Adipose tissue (tissue), 3 donors: ENCODE data around the gene CUEDC2. TPM values are rescaled to one million over a fixed set of nuclear protein-coding genes. Genes with fewer than 3 reads are reported as not detected.

ENCODE experiments used
- H3K27ac ChIP-seq: one replicate; pipeline ENCODE4 v1.5.1; 2013; ENCODE audit warnings: low read depth, low read length
- WGBS, 3 donors: extraction: QIAGEN DNeasy Blood & Tissue Kit; methylation state at CpG; one replicate each; pipeline ENCODE4 v1.1.7; 2013; 5-methylcytosine and 5-hydroxymethylcytosine counted together
- polyA plus RNA-seq, 3 donors: library from polyadenylated mRNA; stranded (reverse); fragments of 200-250 nt; gene quantifications; one replicate each; pipeline ENCODE4 v1.2.3, GENCODE V29; 2013
- donor health status: healthy with polysubstance abuse.
- donor health status: Bipolar disorder and iron deficiency.
- donor health status: healthy.

Gene CUEDC2
- polyA plus RNA-seq, 3 donors, result 37.6 to 61.4 (median 59.0) TPM

GRCh38 chr10:102389894-102390293, 42.5 kb downstream of the CUEDC2 start:
- 83 to 95% (median 89%) methylated on average over 3 of the region's 3 CpGs for WGBS, 3 donors
- no peak overlapping the region for H3K27ac ChIP-seq

DNA sequence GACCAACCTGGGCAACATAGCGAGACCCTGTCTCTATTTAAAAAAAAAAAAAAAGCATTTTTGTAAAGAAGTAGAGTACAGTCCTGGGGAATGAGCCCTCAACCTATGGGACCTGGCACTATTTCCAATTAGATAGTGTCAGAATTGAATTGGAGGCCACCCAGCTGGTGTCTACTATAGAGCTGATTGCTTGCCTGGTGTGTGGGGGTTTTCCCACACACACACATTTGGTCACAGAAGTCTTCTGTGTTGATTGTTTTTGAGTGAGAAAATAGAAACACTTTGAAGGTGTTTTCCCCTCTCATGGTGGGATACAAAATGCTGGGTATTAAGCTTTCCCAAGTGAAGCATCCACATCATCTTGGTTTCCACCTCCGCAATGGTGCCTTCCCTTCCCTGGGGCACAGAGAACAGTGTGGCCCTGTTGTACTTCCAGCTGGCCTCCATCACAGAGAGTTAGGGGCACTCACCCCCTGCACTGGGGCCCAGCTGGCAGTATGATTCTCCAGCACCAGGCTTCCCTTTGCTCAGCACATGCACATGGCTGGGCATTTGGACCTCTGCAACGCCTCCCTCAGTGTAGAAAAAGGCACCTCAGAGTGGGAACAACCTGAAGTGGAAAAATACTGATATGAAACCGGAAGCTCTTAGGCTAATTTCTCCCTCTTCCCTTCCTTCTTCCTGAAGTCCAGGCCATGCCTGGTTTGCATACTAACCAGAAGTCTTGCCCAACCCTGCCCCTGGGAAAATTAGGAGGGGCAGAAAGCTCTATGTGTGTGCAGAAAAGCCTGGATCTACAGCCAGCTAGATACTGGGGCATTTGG, 47.6 kb downstream of the CUEDC2 start:
- no peak overlapping the region for H3K27ac ChIP-seq
- WGBS, 3 donors, result 61 to 70% (median 62%) methylated on average over 4 of the region's 4 CpGs

DNA sequence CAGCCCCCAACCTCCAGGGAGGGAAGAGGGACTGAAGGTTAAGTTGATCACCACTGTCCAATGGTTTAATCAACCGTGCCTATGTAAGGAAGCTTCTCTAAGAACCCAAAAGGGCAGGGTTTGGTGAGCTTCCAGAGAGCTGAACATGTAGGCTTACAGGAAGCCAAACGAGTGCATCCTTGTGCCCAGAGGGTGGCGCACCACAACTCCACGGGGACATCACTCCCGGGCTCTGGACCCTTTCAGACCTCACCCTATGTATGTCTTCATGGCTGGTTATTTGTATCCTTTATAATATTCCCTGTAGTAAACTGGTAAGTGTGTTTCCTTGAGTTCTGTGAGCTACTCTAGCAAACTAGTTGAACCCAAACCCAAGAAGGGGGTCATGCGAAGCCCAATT, 48.3 kb downstream of the CUEDC2 start:
- 42 to 56% (median 47%) methylated on average over 6 of the region's 6 CpGs for WGBS, 3 donors

GRCh38 chr10:102382871-102383270, 49.5 kb downstream of the CUEDC2 start:
- H3K27ac ChIP-seq, result no peak overlapping the region
- 92 to 97% (median 95%) methylated on average over 8 of the region's 8 CpGs for WGBS, 3 donors

More for the DNA sequence above, 48.3 kb downstream of the CUEDC2 start:
- H3K27ac ChIP-seq, result no peak overlapping the region

- no peak overlapping the region for H3K27ac ChIP-seq
- WGBS, 3 donors, result 84 to 88% (median 88%) methylated on average over 9 of the region's 9 CpGs
Measured at GRCh38 chr10:102381983-102382382, 50.4 kb downstream of the CUEDC2 start.

- H3K27ac ChIP-seq, result no peak overlapping the region
- WGBS, 3 donors, result 94 to 97% (median 96%) methylated on average over 6 of the region's 6 CpGs
Measured at GRCh38 chr10:102379383-102379782, 53.0 kb downstream of the CUEDC2 start.

DNA sequence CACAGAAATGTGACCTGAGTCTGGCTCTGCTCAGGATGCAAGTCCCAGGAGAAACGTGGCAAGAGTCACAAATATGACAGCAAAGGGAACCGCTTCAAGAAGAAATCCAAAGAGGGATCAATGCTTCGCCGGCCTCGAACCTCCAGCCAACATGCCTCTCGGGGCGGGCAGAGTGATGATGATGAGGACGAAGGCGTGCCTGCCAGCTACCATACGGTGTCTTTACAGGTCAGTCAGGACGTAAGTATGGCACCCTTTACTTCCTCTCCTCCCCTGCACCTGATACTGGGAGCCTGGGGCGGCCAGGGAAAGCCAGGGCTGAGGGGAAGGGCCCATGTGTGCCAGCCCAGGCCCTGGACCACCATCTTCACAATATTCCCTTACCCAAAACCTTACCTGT, 55.5 kb downstream of the CUEDC2 start:
- 91 to 95% (median 94%) methylated on average over 12 of the region's 12 CpGs for WGBS, 3 donors

GRCh38 chr10:102375867-102376266, 56.5 kb downstream of the CUEDC2 start:
- 85 to 91% (median 90%) methylated on average over 2 of the region's 2 CpGs for WGBS, 3 donors
- H3K27ac ChIP-seq, result no peak overlapping the region

More for the DNA sequence above, 55.5 kb downstream of the CUEDC2 start:
- H3K27ac ChIP-seq, result no peak overlapping the region

GRCh38 chr10:102375250-102375649, 57.1 kb downstream of the CUEDC2 start:
- H3K27ac ChIP-seq, result no peak overlapping the region
- WGBS, 3 donors, result 74 to 93% (median 92%) methylated on average over 7 of the region's 7 CpGs

Other genes with a start within 250 kb of the CUEDC2 start
- gene ELOVL3, start 206.3 kb downstream of the CUEDC2 start, polyA plus RNA-seq, result 10 to 100 TPM in 1 of 3 donors, 1 to 10 TPM in 2; 1.0 to 12.2 (median 1.5) TPM
- gene PITX3, start 191.1 kb downstream of the CUEDC2 start, polyA plus RNA-seq, result under 1 TPM in 1 of 3 donors, not detected in 2; 0.36 TPM
- gene GBF1, start 187.0 kb downstream of the CUEDC2 start, polyA plus RNA-seq, result 10 to 100 TPM in 2 of 3 donors, 1 to 10 TPM in 1; 9.5 to 14.6 (median 12.3) TPM
- gene NFKB2, start 36.9 kb downstream of the CUEDC2 start, polyA plus RNA-seq, result 10 to 100 TPM; 16.1 to 64.8 (median 18.8) TPM
- 1 to 10 TPM in 2 of 3 donors, under 1 TPM in 1; 0.83 to 2.7 (median 1.2) TPM for gene PSD, start 13.8 kb downstream of the CUEDC2 start, polyA plus RNA-seq
- gene FBXL15, start 11.7 kb downstream of the CUEDC2 start, polyA plus RNA-seq, result 10 to 100 TPM in 2 of 3 donors, 1 to 10 TPM in 1; 8.9 to 19.5 (median 18.3) TPM
- under 1 TPM in 2 of 3 donors, not detected in 1; 0.06 to 0.44 TPM for gene C10orf95, start 19.0 kb upstream of the CUEDC2 start, polyA plus RNA-seq
- 10 to 100 TPM; 28.7 to 69.2 (median 61.5) TPM for gene ACTR1A, start 70.1 kb upstream of the CUEDC2 start, polyA plus RNA-seq
- 1 to 10 TPM; 2.7 to 5.3 (median 3.6) TPM for gene SUFU, start 71.4 kb upstream of the CUEDC2 start, polyA plus RNA-seq
- gene TRIM8, start 211.9 kb upstream of the CUEDC2 start, polyA plus RNA-seq, result 100 to 1,000 TPM in 2 of 3 donors, 10 to 100 TPM in 1; 76.1 to 174 (median 115) TPM